Measurements from ENCODE around the gene MAP3K4.

Gene MAP3K4

GRCh38 chr6:160960839-160961238, 30.7 kb upstream of the MAP3K4 start:
- in situ Hi-C loops (cut with HindIII; ENCODE audit: low pct_ligation_motif_present, low sequenced_read_pairs) = loop anchor here (25.0 kb wide), 1 partner anchor 401 kb away; no protein-coding TSS in a partner anchor

GRCh38 chr6:160962835-160963623, 28.5 kb upstream of the MAP3K4 start:
- in situ Hi-C loops (cut with HindIII; ENCODE audit: low pct_ligation_motif_present, low sequenced_read_pairs) = loop anchor here (25.0 kb wide), 1 partner anchor 399 kb away; no protein-coding TSS in a partner anchor
- TF ChIP-seq CTCF (IDR thresholded peaks at IDR 0.05; ENCODE audit: low read depth, low read length, missing control alignments) = no peak
- H3K36me3 ChIP-seq (replicated peaks) = no peaks in the 10 kb centered on the region
- H3K4me3 ChIP-seq (ENCODE audit: low read depth, low read length) = no peak overlapping the region
- no peak for DNase-seq
- H3K27me3 ChIP-seq (replicated peaks) = no peaks in the 10 kb centered on the region
- no peak overlapping the region for H3K27ac ChIP-seq

More at GRCh38 chr6:160960839-160961238, 30.7 kb upstream of the MAP3K4 start:
- no peaks in the 10 kb centered on the region for H3K36me3 ChIP-seq (replicated peaks)
- no peak for TF ChIP-seq CTCF (IDR thresholded peaks at IDR 0.05; ENCODE audit: low read depth, low read length, missing control alignments)
- H3K27me3 ChIP-seq (replicated peaks) = no peaks in the 10 kb centered on the region
- no peak overlapping the region for H3K27ac ChIP-seq
- no peak overlapping the region for H3K4me3 ChIP-seq (ENCODE audit: low read depth, low read length)
- no peak for DNase-seq

GRCh38 chr6:160963651-160964050, 27.9 kb upstream of the MAP3K4 start:
- TF ChIP-seq CTCF (IDR thresholded peaks at IDR 0.05; ENCODE audit: low read depth, low read length, missing control alignments) = no peak
- in situ Hi-C loops (cut with HindIII; ENCODE audit: low pct_ligation_motif_present, low sequenced_read_pairs) = loop anchor here (25.0 kb wide), 1 partner anchor 399 kb away; no protein-coding TSS in a partner anchor
- DNase-seq = no peak
- Histone ChIP-seq H3K27me3 (replicated peaks) (no peaks in the 10 kb centered on the region), H3K36me3 (replicated peaks) (no peaks in the 10 kb centered on the region), H3K27ac (no peak overlapping the region), H3K4me3 (ENCODE audit: low read depth, low read length) (no peak overlapping the region)

- no peak for TF ChIP-seq CTCF (IDR thresholded peaks at IDR 0.05; ENCODE audit: low read depth, low read length, missing control alignments)
Measured at GRCh38 chr6:160965893-160966292, 25.7 kb upstream of the MAP3K4 start.

GRCh38 chr6:160966493-160967229, 24.9 kb upstream of the MAP3K4 start:
- Histone ChIP-seq H3K36me3 (replicated peaks) (no peaks in the 10 kb centered on the region), H3K4me3 (ENCODE audit: low read depth, low read length) (no peak overlapping the region), H3K27me3 (replicated peaks) (no peaks in the 10 kb centered on the region), H3K27ac (no peak overlapping the region)
- in situ Hi-C loops (cut with HindIII; ENCODE audit: low pct_ligation_motif_present, low sequenced_read_pairs) = loop anchor here (25.0 kb wide), 1 partner anchor 396 kb away; no protein-coding TSS in a partner anchor
- DNase-seq = no peak
- no peak for TF ChIP-seq CTCF (IDR thresholded peaks at IDR 0.05; ENCODE audit: low read depth, low read length, missing control alignments)

More at GRCh38 chr6:160965893-160966292, 25.7 kb upstream of the MAP3K4 start:
- H3K36me3 ChIP-seq (replicated peaks) = no peaks in the 10 kb centered on the region
- no peak for DNase-seq
- no peak overlapping the region for H3K27ac ChIP-seq
- in situ Hi-C loops (cut with HindIII; ENCODE audit: low pct_ligation_motif_present, low sequenced_read_pairs) = loop anchor here (25.0 kb wide), 1 partner anchor 396 kb away; no protein-coding TSS in a partner anchor
- no peaks in the 10 kb centered on the region for H3K27me3 ChIP-seq (replicated peaks)
- H3K4me3 ChIP-seq (ENCODE audit: low read depth, low read length) = no peak overlapping the region

Data from brain microvascular endothelial cell (primary cell).